ENCODE data around the gene SIN3A.
"Not testable (repeated sequence)": the region's sequence is repeated elsewhere in the genome, so short reads cannot be mapped to it uniquely, and the experiment has no call there.

SIN3A gene

GRCh38 chr15:75452364-75452864 is 924 bp upstream of the SIN3A start:
- Histone ChIP-seq H3K4me3 (peak overlapping the region; percentile 52 to 97 (median 93)), H3K27ac (peak overlapping the region; percentile 24 to 98 (median 90))

GRCh38 chr15:75451202-75451673 is 252 bp downstream of the SIN3A start:
- H3K4me3 ChIP-seq, result peak overlapping the region; percentile 66 to 97 (median 88)
- peak overlapping the region; percentile 79 to 98 (median 93) for H3K27ac ChIP-seq

- peak overlapping the region in 20 of 21 experiments; percentile 81 to 98 (median 94) for H3K27ac ChIP-seq
- H3K4me3 ChIP-seq, result peak overlapping the region; percentile 66 to 97 (median 88)
Observed at GRCh38 chr15:75450307-75451201, 936 bp downstream of the SIN3A start.

- H3K27ac ChIP-seq, result peak overlapping the region in 16 of 21 experiments; percentile 81 to 98 (median 94)
- H3K4me3 ChIP-seq, result peak overlapping the region; percentile 66 to 97 (median 88)
Observed at GRCh38 chr15:75449585-75450306, 1.7 kb downstream of the SIN3A start.

- not testable (repeated sequence) for H3K4me3 ChIP-seq, H3K27ac ChIP-seq
Observed at GRCh38 chr15:75448171-75448570, 3.3 kb downstream of the SIN3A start.

- H3K27ac ChIP-seq, result peak overlapping the region in 1 of 21 experiments; percentile 25
- no peak overlapping the region for H3K4me3 ChIP-seq
Observed at GRCh38 chr15:75446151-75446550, 5.3 kb downstream of the SIN3A start.

GRCh38 chr15:75445324-75445723 is 6.2 kb downstream of the SIN3A start:
- H3K27ac ChIP-seq, H3K4me3 ChIP-seq: not testable (repeated sequence)

- H3K27ac ChIP-seq, H3K4me3 ChIP-seq: not testable (repeated sequence)
Observed at GRCh38 chr15:75443972-75444453, 7.5 kb downstream of the SIN3A start.

- Histone ChIP-seq H3K4me3 (no peak overlapping the region), H3K27ac (no peak overlapping the region)
Observed at GRCh38 chr15:75437721-75438120, 13.8 kb downstream of the SIN3A start.

- no peak overlapping the region for H3K27ac ChIP-seq
- H3K4me3 ChIP-seq, result no peak overlapping the region
Observed at GRCh38 chr15:75436881-75437280, 14.6 kb downstream of the SIN3A start.

- H3K4me3 ChIP-seq, result no peak overlapping the region
Observed at GRCh38 chr15:75431682-75432081, 19.8 kb downstream of the SIN3A start.

GRCh38 chr15:75431270-75431669 is 20.2 kb downstream of the SIN3A start:
- H3K4me3 ChIP-seq, result no peak overlapping the region

More at GRCh38 chr15:75431682-75432081, 19.8 kb downstream of the SIN3A start:
- no peak overlapping the region for H3K27ac ChIP-seq

GRCh38 chr15:75430259-75430658 is 21.2 kb downstream of the SIN3A start:
- H3K27ac ChIP-seq, result no peak overlapping the region
- no peak overlapping the region for H3K4me3 ChIP-seq

More at GRCh38 chr15:75431270-75431669, 20.2 kb downstream of the SIN3A start:
- no peak overlapping the region for H3K27ac ChIP-seq

- no peak overlapping the region for H3K4me3 ChIP-seq
- no peak overlapping the region for H3K27ac ChIP-seq
Observed at GRCh38 chr15:75428152-75428551, 23.3 kb downstream of the SIN3A start.

- peak overlapping the region in 1 of 21 experiments; percentile 5 for H3K27ac ChIP-seq
- no peak overlapping the region for H3K4me3 ChIP-seq
Observed at GRCh38 chr15:75425966-75426500, 25.5 kb downstream of the SIN3A start.

GRCh38 chr15:75422554-75422953 is 28.9 kb downstream of the SIN3A start:
- Histone ChIP-seq H3K27ac (no peak overlapping the region), H3K4me3 (no peak overlapping the region)

- Histone ChIP-seq H3K27ac (no peak overlapping the region), H3K4me3 (no peak overlapping the region)
Observed at GRCh38 chr15:75420698-75421097, 30.8 kb downstream of the SIN3A start.

- Histone ChIP-seq H3K27ac (no peak overlapping the region), H3K4me3 (no peak overlapping the region)
Observed at GRCh38 chr15:75416584-75416983, 34.9 kb downstream of the SIN3A start.

- no peak overlapping the region for H3K4me3 ChIP-seq
- no peak overlapping the region for H3K27ac ChIP-seq
Observed at GRCh38 chr15:75410196-75410595, 41.3 kb downstream of the SIN3A start.

GRCh38 chr15:75407083-75407482 is 44.4 kb downstream of the SIN3A start:
- H3K27ac ChIP-seq, result no peak overlapping the region
- no peak overlapping the region for H3K4me3 ChIP-seq

All from skin epidermis (tissue), 12 donors.